ENCODE results near the gene CD160. TPM values are rescaled to one million over a fixed set of nuclear protein-coding genes. Genes with fewer than 3 reads are reported as not detected.
"Not testable (repeated sequence)": the region's sequence is repeated elsewhere in the genome, so short reads cannot be mapped to it uniquely, and the experiment has no call there.

Gene CD160
- total RNA-seq, 1 experiment from 2014 or later, result not detected

DNA sequence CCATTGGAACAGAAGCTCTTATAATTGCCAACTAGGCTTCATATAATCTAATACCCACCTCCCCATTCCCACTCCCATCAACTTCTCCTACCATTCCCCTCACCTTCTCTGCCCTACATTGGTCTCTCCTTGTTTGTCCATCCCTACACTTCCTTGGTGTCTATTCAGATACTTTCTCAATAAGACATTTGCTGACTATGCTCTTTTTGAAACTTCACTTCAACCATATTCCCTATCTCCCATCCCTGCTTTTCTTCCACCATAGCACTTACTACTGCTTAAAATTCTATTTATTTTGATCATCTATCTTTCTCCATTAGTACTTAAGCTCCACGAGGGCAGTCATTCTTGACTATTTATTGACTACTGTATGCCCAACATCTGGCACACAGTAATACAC, 40.4 kb downstream of the CD160 start:
- Histone ChIP-seq H2BK5ac (ENCODE audit: insufficient read length, low read length) (no peak overlapping the region), H2BK12ac (ENCODE audit: insufficient read length, low read depth, low read length) (no peak overlapping the region), H3K23me2 (ENCODE audit: insufficient read length, low read depth, low read length, poor library complexity, severe bottlenecking) (no peaks in the 10 kb centered on the region), H3K79me2 (ENCODE audit: insufficient read depth, low read length) (no peaks in the 10 kb centered on the region), H2BK120ac (ENCODE audit: low read depth, low read length, poor library complexity, severe bottlenecking) (no peak overlapping the region), H4K20me1 (ENCODE audit: control insufficient read depth, insufficient read depth, insufficient read length) (no peaks in the 10 kb centered on the region), H2BK15ac (ENCODE audit: low read depth, low read length) (no peak overlapping the region), H3K9ac (ENCODE audit: extremely low read depth, insufficient read length, low read length) (no peak overlapping the region), H3K4me1 (ENCODE audit: insufficient read depth, low read length) (no peaks in the 10 kb centered on the region), H3K4ac (ENCODE audit: low read depth, low read length) (no peak overlapping the region), H3K27me3 (ENCODE audit: insufficient read depth, low read length) (no peaks in the 10 kb centered on the region), H3K18ac (ENCODE audit: insufficient read length, low read depth, low read length) (no peak overlapping the region), H3K56ac (ENCODE audit: insufficient read length, low read depth, low read length) (no peak overlapping the region), H3K23ac (ENCODE audit: insufficient read length, low read depth, low read length) (no peak overlapping the region), H3K27ac (ENCODE audit: insufficient read length, low read depth, low read length) (no peak overlapping the region), H3T11ph (ENCODE audit: low read length) (no peak overlapping the region), H4K5ac (ENCODE audit: insufficient read length, low read depth, low read length) (no peak overlapping the region), H3K9me3 (ENCODE audit: control insufficient read depth, low read depth, low read length) (no peaks in the 10 kb centered on the region), H2AFZ (ENCODE audit: low read length) (no peak overlapping the region), H2BK20ac (ENCODE audit: low read depth, low read length, poor library complexity, severe bottlenecking) (no peak overlapping the region), H3K14ac (ENCODE audit: insufficient read depth, low read length) (no peak overlapping the region), H2AK5ac (ENCODE audit: insufficient read length, low read length) (no peak overlapping the region), H3K79me1 (ENCODE audit: insufficient read depth, low read depth, low read length, poor library complexity, severe bottlenecking) (no peaks in the 10 kb centered on the region), H4K91ac (ENCODE audit: insufficient read length, low read depth, low read length) (no peak overlapping the region), H4K8ac (replicated peaks; ENCODE audit: insufficient read length, low read depth, low read length) (no peak overlapping the region), H3K4me2 (ENCODE audit: insufficient read depth, insufficient read length, low read length) (no peak overlapping the region)
- DNase-seq, result no peak
- no peaks in the 10 kb centered on the region for H3K4me1 Mint-ChIP-seq
- H3K27ac Mint-ChIP-seq, result no peak overlapping the region
- no peaks in the 10 kb centered on the region for H3K27me3 Mint-ChIP-seq (ENCODE audit: low read depth)
- H3K36me3 Mint-ChIP-seq (ENCODE audit: insufficient read depth in 1 of 3, low read depth in 3 of 3), result peaks cover 35 to 50% (median 37%) of the 10 kb centered on the region in 3 experiments
- no peak overlapping the region for H3K4me3 Mint-ChIP-seq
- TF ChIP-seq, protein P1, sequence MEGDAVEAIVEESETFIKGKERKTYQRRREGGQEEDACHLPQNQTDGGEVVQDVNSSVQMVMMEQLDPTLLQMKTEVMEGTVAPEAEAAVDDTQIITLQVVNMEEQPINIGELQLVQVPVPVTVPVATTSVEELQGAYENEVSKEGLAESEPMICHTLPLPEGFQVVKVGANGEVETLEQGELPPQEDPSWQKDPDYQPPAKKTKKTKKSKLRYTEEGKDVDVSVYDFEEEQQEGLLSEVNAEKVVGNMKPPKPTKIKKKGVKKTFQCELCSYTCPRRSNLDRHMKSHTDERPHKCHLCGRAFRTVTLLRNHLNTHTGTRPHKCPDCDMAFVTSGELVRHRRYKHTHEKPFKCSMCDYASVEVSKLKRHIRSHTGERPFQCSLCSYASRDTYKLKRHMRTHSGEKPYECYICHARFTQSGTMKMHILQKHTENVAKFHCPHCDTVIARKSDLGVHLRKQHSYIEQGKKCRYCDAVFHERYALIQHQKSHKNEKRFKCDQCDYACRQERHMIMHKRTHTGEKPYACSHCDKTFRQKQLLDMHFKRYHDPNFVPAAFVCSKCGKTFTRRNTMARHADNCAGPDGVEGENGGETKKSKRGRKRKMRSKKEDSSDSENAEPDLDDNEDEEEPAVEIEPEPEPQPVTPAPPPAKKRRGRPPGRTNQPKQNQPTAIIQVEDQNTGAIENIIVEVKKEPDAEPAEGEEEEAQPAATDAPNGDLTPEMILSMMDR (conservative IDR thresholded peaks at IDR 0.05), result no peak
- WGBS (ENCODE audit: extremely low coverage, insufficient read length, low lambda C conversion rate), result no CpG with 5 or more reads among the region's 1 CpG
- peaks cover 24 to 27% of the 10 kb centered on the region in 2 experiments for H3K9me3 Mint-ChIP-seq

DNA sequence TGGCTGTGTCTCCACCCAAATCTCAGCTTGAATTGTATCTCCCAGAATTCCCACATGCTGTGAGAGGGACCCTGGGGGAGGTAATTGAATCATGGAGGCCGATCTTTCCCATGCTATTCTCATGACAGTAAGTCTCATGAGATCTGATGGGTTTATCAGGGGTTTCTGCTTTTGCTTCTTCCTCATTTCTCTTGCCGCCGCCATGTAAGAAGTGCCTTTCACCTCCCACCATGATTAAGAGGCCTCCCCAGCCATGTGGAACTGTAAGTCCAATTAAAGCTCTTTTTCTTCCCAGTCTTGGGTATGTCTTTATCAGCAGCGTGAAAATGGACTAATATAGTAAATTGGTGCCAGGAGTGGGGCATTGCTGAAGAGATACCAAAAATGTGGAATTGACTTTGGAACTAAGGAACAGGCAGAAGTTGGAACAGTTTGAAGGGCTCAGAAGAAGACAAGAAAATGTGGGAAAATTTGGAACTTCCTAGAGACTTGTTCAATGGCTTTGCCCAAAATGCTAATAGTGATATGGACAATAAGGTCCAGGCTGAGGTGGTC, 41.2 kb downstream of the CD160 start:
- H3K4ac ChIP-seq (ENCODE audit: low read depth, low read length); H2AFZ ChIP-seq (ENCODE audit: low read length); H3K56ac ChIP-seq (ENCODE audit: insufficient read length, low read depth, low read length); H4K91ac ChIP-seq (ENCODE audit: insufficient read length, low read depth, low read length); DNase-seq; H3K9ac ChIP-seq (ENCODE audit: extremely low read depth, insufficient read length, low read length); H3K27me3 Mint-ChIP-seq (ENCODE audit: low read depth); H3K4me1 ChIP-seq (ENCODE audit: insufficient read depth, low read length); H3K4me1 Mint-ChIP-seq; H4K5ac ChIP-seq (ENCODE audit: insufficient read length, low read depth, low read length); H3K4me2 ChIP-seq (ENCODE audit: insufficient read depth, insufficient read length, low read length); H3K79me1 ChIP-seq (ENCODE audit: insufficient read depth, low read depth, low read length, poor library complexity, severe bottlenecking); H2BK12ac ChIP-seq (ENCODE audit: insufficient read length, low read depth, low read length); H3T11ph ChIP-seq (ENCODE audit: low read length); H3K14ac ChIP-seq (ENCODE audit: insufficient read depth, low read length); H2BK15ac ChIP-seq (ENCODE audit: low read depth, low read length); H3K27ac Mint-ChIP-seq; H2BK5ac ChIP-seq (ENCODE audit: insufficient read length, low read length); H2AK5ac ChIP-seq (ENCODE audit: insufficient read length, low read length); H2BK20ac ChIP-seq (ENCODE audit: low read depth, low read length, poor library complexity, severe bottlenecking); H4K20me1 ChIP-seq (ENCODE audit: control insufficient read depth, insufficient read depth, insufficient read length); H3K27ac ChIP-seq (ENCODE audit: insufficient read length, low read depth, low read length); H3K79me2 ChIP-seq (ENCODE audit: insufficient read depth, low read length); H3K4me3 Mint-ChIP-seq; H4K8ac ChIP-seq (replicated peaks; ENCODE audit: insufficient read length, low read depth, low read length); H3K18ac ChIP-seq (ENCODE audit: insufficient read length, low read depth, low read length); H3K9me3 ChIP-seq (ENCODE audit: control insufficient read depth, low read depth, low read length); H2BK120ac ChIP-seq (ENCODE audit: low read depth, low read length, poor library complexity, severe bottlenecking); H3K27me3 ChIP-seq (ENCODE audit: insufficient read depth, low read length); H3K23me2 ChIP-seq (ENCODE audit: insufficient read length, low read depth, low read length, poor library complexity, severe bottlenecking); H3K23ac ChIP-seq (ENCODE audit: insufficient read length, low read depth, low read length): not testable (repeated sequence)
- no CpG with 5 or more reads among the region's 4 CpGs for WGBS (ENCODE audit: extremely low coverage, insufficient read length, low lambda C conversion rate)
- peaks cover 24 to 27% of the 10 kb centered on the region in 2 experiments for H3K9me3 Mint-ChIP-seq
- peaks cover 37 to 54% (median 43%) of the 10 kb centered on the region in 3 experiments for H3K36me3 Mint-ChIP-seq (ENCODE audit: insufficient read depth in 1 of 3, low read depth in 3 of 3)
